ENCODE measurements around the gene NANOS3. TPM values are rescaled to one million over a fixed set of nuclear protein-coding genes. Genes with fewer than 3 reads are reported as not detected.

The NANOS3 gene
- total RNA-seq, 6 donors from 2014 or later, result 1.3 to 5.2 TPM; not detected in 4

DNA sequence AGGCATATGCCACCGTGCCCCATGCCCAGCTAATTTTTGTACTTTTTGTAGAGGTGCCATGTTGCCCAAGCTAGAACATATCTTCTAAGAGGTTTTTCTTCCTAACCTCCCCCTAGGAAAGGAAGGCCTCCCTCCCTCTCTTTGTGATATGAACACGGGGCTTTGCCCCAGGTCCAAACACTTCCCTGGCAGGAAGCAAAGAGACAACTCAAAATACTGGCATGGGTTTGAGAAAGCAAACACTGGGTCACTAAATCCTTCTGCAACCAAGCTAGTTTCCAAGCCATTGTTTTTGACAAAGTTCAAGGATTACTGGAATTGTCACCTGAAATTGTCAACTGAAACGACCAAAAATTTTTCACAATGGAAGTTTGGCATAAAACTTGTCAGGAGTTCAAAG, 37.8 kb downstream of the NANOS3 start:
- DNase-seq (no peak), ATAC-seq (ENCODE audit: low FRiP score in 2 of 2) (no peak)
- Histone ChIP-seq H3K9me3 (no peaks in the 10 kb centered on the region), H3K4me1 (peaks cover 0 to 16% (median 7%) of the 10 kb centered on the region in 4 donors), H3K27me3 (no peaks in the 10 kb centered on the region), H3K27ac (no peak overlapping the region), H3K36me3 (peaks cover 22 to 79% (median 64%) of the 10 kb centered on the region in 4 donors), H3K4me3 (no peak overlapping the region)
- WGBS, 2 donors, result 81 to 84% methylated on average over 3 of the region's 3 CpGs
- TF ChIP-seq POLR2AphosphoS5 (IDR thresholded peaks at IDR 0.05) (no peak), POLR2A (IDR thresholded peaks at IDR 0.05) (no peak), EP300 (IDR thresholded peaks at IDR 0.05) (no peak)
- TF ChIP-seq, protein P1, sequence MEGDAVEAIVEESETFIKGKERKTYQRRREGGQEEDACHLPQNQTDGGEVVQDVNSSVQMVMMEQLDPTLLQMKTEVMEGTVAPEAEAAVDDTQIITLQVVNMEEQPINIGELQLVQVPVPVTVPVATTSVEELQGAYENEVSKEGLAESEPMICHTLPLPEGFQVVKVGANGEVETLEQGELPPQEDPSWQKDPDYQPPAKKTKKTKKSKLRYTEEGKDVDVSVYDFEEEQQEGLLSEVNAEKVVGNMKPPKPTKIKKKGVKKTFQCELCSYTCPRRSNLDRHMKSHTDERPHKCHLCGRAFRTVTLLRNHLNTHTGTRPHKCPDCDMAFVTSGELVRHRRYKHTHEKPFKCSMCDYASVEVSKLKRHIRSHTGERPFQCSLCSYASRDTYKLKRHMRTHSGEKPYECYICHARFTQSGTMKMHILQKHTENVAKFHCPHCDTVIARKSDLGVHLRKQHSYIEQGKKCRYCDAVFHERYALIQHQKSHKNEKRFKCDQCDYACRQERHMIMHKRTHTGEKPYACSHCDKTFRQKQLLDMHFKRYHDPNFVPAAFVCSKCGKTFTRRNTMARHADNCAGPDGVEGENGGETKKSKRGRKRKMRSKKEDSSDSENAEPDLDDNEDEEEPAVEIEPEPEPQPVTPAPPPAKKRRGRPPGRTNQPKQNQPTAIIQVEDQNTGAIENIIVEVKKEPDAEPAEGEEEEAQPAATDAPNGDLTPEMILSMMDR (IDR thresholded peaks at IDR 0.05), result no peak

DNA sequence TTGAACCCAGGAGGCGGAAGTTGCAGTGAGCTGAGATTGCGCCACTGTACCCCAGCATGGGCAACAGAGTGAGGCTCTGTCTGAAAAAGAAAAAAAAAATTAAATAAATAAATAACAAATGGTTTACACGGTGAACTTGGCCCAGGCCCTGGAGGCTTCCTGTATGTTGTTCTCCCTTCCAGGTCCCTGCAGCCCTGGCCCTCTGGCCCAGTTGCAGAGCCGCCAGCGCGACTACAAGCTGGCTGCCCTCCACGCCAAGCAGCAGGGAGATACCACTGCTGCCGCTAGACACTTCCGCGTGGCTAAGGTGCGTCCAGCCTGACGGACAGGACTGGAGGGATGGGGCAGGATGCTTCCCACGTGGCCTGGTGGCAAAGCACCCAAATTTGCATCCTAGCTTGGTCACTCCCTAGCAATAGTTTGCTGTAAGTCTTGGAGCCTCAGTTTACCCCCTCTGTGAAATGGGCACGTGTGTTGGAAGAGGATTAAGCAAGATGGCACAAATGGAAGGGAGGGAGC, 41.0 kb downstream of the NANOS3 start:
- no peak for TF ChIP-seq EP300 (IDR thresholded peaks at IDR 0.05)
- no peak for TF ChIP-seq POLR2A (IDR thresholded peaks at IDR 0.05)
- TF ChIP-seq, protein P1 (IDR thresholded peaks at IDR 0.05), result no peak
- no peak for TF ChIP-seq POLR2AphosphoS5 (IDR thresholded peaks at IDR 0.05)
- Histone ChIP-seq H3K36me3 (peaks cover 25 to 90% (median 66%) of the 10 kb centered on the region in 4 donors), H3K27me3 (no peaks in the 10 kb centered on the region), H3K4me1 (peaks cover 0 to 16% (median 7%) of the 10 kb centered on the region in 4 donors), H3K4me3 (no peak overlapping the region), H3K9me3 (peaks cover 0 to 5% (median 2%) of the 10 kb centered on the region in 4 donors), H3K27ac (peak overlapping the region in 1 of 4 donors; percentile 43)
- DNase-seq (no peak), ATAC-seq (ENCODE audit: low FRiP score in 2 of 2) (no peak)
- WGBS, 2 donors, result 65 to 69% methylated on average over 10 to 14 of the region's 14 CpGs

DNA sequence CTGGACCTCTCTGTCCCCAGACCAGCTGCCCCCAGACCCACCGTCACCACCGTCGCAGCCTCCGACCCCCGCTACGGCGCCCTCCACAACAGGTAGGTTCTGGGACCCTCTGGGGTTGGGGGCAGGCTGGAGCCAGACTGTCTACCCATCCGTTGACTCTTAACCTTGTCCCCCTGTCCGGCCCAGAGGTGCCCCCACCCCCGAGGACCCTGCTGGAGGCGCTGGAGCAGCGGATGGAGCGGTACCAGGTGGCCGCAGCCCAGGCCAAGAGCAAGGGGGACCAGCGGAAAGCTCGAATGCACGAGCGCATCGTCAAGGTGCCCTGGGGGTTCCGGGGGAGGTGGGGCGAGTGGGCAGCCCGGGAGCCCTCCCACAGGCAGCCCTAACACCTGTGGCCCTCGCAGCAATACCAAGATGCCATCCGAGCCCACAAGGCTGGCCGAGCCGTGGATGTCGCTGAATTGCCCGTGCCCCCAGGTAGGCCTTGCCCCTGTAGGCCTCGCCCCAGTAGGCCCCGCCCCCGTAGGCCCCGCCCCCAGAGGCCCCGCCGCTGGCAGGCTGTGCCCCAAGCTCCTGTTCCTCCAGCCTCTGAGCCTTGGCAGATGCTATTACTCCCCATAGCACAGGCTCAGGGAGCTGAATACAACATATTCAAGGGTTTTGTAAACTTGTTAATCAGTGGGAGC, 41.9 kb downstream of the NANOS3 start:
- H3K36me3 ChIP-seq, result peaks cover 20 to 89% (median 65%) of the 10 kb centered on the region in 4 donors

DNA sequence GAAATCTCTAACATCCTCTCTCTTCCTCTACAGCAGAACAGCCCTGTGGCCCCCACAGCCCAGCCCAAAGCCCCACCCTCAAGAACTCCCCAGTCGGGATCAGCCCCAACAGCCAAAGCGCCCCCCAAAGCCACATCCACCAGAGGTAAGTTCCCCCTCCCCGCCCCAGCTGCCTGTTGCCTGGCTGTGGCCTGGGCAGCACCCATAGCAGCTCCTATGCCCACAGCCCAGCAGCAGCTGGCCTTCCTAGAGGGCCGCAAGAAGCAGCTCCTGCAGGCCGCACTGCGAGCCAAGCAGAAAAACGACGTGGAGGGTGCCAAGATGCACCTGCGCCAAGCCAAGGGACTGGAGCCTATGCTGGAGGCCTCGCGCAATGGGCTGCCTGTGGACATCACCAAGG, 43.6 kb downstream of the NANOS3 start:
- H3K36me3 ChIP-seq, result peaks cover 8 to 89% (median 57%) of the 10 kb centered on the region in 4 donors
- H3K9me3 ChIP-seq, result peaks cover 0 to 5% (median 2%) of the 10 kb centered on the region in 4 donors
- ATAC-seq (ENCODE audit: low FRiP score in 2 of 2), result no peak
- WGBS, 2 donors, result 97 to 100% methylated on average over 2 to 11 of the region's 11 CpGs
- DNase-seq, result peak in 1 of 2 donors; percentile 54
- H3K4me1 ChIP-seq, result peaks cover 0 to 16% (median 7%) of the 10 kb centered on the region in 4 donors
- no peaks in the 10 kb centered on the region for H3K27me3 ChIP-seq
- no peak overlapping the region for H3K4me3 ChIP-seq
- H3K27ac ChIP-seq, result no peak overlapping the region
- TF ChIP-seq POLR2A (IDR thresholded peaks at IDR 0.05) (no peak), EP300 (IDR thresholded peaks at IDR 0.05) (no peak), POLR2AphosphoS5 (IDR thresholded peaks at IDR 0.05) (no peak)
- TF ChIP-seq, protein P1 (IDR thresholded peaks at IDR 0.05), result no peak

More for the DNA sequence above, 41.9 kb downstream of the NANOS3 start:
- Histone ChIP-seq H3K4me1 (peaks cover 0 to 16% (median 7%) of the 10 kb centered on the region in 4 donors), H3K9me3 (peaks cover 0 to 5% (median 2%) of the 10 kb centered on the region in 4 donors), H3K27me3 (no peaks in the 10 kb centered on the region), H3K4me3 (no peak overlapping the region), H3K27ac (peak overlapping the region in 1 of 4 donors; percentile 43)
- TF ChIP-seq EP300 (IDR thresholded peaks at IDR 0.05) (no peak), POLR2AphosphoS5 (IDR thresholded peaks at IDR 0.05) (no peak), POLR2A (IDR thresholded peaks at IDR 0.05) (no peak)
- TF ChIP-seq, protein P1 (IDR thresholded peaks at IDR 0.05), result no peak
- 94 to 96% methylated on average over 24 to 31 of the region's 34 CpGs for WGBS, 2 donors
- DNase-seq (peak in 1 of 2 donors; percentile 74), ATAC-seq (ENCODE audit: low FRiP score in 2 of 2) (no peak)

Measured in upper lobe of left lung (tissue), 6 donors.